ENCODE results near the gene CACFD1. TPM values are rescaled to one million over a fixed set of nuclear protein-coding genes. Genes with fewer than 3 reads are reported as not detected.

The CACFD1 gene
- total and polyA plus RNA-seq, 9 of the 15 experiments (the other 6 are each of a cell fraction or from before 2014, with no cell fraction given) = 0.11 to 1.4 (median 1.1) TPM; not detected in 2

DNA sequence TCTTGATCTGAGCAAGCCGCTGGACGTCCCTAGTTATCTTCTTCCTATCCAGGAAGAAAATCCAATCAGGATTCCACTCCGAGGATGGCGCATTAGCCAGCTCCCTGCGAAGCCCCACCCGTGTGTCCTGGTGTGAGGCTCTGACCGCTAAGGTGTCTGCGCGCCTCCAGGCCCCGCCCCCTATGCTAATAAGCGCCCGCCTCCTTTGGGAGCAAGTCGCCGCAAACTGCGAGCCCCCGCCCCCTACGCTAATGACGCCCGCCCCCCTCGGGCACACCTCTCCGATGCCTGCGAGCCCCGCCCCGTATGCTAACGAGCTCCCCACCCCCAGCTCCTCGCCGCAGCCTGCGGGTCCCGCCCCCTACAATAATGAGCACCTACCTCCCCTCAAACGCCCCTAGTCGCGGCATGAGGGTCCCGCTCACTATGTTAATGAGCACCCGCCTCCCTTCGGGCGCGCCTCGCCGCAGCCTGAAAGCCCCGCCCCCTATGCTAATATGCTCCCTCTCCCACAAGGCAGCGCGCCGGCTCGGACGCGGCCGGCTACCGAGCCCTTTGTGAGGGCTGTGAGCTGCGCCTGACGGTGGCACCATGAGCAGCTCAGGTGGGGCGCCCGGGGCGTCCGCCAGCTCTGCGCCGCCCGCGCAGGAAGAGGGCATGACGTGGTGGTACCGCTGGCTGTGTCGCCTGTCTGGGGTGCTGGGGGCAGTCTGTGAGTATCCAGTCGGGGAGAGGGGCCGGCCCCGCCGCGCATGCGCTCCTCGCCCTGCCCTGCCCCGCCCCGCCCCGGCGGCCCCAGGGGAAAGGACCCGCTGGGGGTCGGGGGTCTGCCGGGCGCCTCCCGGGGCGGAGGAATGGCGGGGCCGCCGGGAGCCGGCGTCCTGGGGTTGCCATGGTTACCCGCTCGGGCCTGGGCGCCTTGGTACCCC is at the start of gene CACFD1 (continued):
- TF ChIP-seq, protein P1, sequence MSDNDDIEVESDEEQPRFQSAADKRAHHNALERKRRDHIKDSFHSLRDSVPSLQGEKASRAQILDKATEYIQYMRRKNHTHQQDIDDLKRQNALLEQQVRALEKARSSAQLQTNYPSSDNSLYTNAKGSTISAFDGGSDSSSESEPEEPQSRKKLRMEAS (CRISPR knock-in tag; IDR thresholded peaks at IDR 0.05) = peak; percentile 39; the same call in 1 of the 2 replicates
- TF ChIP-seq, protein P2, sequence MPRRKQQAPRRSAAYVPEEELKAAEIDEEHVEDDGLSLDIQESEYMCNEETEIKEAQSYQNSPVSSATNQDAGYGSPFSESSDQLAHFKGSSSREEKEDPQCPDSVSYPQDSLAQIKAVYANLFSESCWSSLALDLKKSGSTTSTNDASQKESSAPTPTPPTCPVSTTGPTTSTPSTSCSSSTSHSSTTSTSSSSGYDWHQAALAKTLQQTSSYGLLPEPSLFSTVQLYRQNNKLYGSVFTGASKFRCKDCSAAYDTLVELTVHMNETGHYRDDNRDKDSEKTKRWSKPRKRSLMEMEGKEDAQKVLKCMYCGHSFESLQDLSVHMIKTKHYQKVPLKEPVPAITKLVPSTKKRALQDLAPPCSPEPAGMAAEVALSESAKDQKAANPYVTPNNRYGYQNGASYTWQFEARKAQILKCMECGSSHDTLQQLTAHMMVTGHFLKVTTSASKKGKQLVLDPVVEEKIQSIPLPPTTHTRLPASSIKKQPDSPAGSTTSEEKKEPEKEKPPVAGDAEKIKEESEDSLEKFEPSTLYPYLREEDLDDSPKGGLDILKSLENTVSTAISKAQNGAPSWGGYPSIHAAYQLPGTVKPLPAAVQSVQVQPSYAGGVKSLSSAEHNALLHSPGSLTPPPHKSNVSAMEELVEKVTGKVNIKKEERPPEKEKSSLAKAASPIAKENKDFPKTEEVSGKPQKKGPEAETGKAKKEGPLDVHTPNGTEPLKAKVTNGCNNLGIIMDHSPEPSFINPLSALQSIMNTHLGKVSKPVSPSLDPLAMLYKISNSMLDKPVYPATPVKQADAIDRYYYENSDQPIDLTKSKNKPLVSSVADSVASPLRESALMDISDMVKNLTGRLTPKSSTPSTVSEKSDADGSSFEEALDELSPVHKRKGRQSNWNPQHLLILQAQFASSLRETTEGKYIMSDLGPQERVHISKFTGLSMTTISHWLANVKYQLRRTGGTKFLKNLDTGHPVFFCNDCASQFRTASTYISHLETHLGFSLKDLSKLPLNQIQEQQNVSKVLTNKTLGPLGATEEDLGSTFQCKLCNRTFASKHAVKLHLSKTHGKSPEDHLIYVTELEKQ (CRISPR knock-in tag; IDR thresholded peaks at IDR 0.05) = no peak
- TF ChIP-seq RB1 (IDR thresholded peaks at IDR 0.05; ENCODE audit: low read depth) (peak; percentile 76; the same call in 1 of the 2 replicates), ZC3H4 (CRISPR knock-in tag; IDR thresholded peaks at IDR 0.05; ENCODE audit: borderline replicate concordance) (no peak), HDGF (IDR thresholded peaks at IDR 0.05) (0 out of 2 replicates have a peak, but pooled peaks have one; percentile 40), NFIC (IDR thresholded peaks at IDR 0.05) (peak; percentile 44), NRF1 (conservative IDR thresholded peaks at IDR 0.05 in 1 of 2, IDR thresholded peaks at IDR 0.05 in 1 of 2) (peak; percentile 96), PHF8 (IDR thresholded peaks at IDR 0.05; ENCODE audit: borderline replicate concordance, low read length) (peak; percentile 65; the same call in 1 of the 2 replicates), ZNF24 (IDR thresholded peaks at IDR 0.05) (no peak), RFX1 (IDR thresholded peaks at IDR 0.05) (peak; percentile 72), ZNF121 (CRISPR knock-in tag; conservative IDR thresholded peaks at IDR 0.05) (no peak), SUPT5H (IDR thresholded peaks at IDR 0.05) (0 out of 2 replicates have a peak, but pooled peaks have one; percentile 37), CREBBP (IDR thresholded peaks at IDR 0.05; ENCODE audit: low read depth, low read length) (no peak), CEBPG (CRISPR knock-in tag; IDR thresholded peaks at IDR 0.05) (no peak), CEBPG (tag; conservative IDR thresholded peaks at IDR 0.05 in 1 of 2, IDR thresholded peaks at IDR 0.05 in 1 of 2) (no peak), TCF3 (CRISPR knock-in tag; IDR thresholded peaks at IDR 0.05) (no peak), TRIM24 (IDR thresholded peaks at IDR 0.05) (no peak), ZNF561 (CRISPR knock-in tag; conservative IDR thresholded peaks at IDR 0.05) (no peak), BCL6 (CRISPR knock-in tag; IDR thresholded peaks at IDR 0.05) (no peak), U2AF2 (optimal IDR thresholded peaks at IDR 0.05; ENCODE audit: low read depth, low read length) (no peak)
- TF ChIP-seq, protein P3, sequence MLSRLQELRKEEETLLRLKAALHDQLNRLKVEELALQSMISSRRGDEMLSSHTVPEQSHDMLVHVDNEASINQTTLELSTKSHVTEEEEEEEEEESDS (CRISPR knock-in tag; IDR thresholded peaks at IDR 0.05) = peak; percentile 58
- TF ChIP-seq, protein P4, sequence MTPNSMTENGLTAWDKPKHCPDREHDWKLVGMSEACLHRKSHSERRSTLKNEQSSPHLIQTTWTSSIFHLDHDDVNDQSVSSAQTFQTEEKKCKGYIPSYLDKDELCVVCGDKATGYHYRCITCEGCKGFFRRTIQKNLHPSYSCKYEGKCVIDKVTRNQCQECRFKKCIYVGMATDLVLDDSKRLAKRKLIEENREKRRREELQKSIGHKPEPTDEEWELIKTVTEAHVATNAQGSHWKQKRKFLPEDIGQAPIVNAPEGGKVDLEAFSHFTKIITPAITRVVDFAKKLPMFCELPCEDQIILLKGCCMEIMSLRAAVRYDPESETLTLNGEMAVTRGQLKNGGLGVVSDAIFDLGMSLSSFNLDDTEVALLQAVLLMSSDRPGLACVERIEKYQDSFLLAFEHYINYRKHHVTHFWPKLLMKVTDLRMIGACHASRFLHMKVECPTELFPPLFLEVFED (CRISPR knock-in tag; conservative IDR thresholded peaks at IDR 0.05) = no peak
- TF ChIP-seq, protein P5, sequence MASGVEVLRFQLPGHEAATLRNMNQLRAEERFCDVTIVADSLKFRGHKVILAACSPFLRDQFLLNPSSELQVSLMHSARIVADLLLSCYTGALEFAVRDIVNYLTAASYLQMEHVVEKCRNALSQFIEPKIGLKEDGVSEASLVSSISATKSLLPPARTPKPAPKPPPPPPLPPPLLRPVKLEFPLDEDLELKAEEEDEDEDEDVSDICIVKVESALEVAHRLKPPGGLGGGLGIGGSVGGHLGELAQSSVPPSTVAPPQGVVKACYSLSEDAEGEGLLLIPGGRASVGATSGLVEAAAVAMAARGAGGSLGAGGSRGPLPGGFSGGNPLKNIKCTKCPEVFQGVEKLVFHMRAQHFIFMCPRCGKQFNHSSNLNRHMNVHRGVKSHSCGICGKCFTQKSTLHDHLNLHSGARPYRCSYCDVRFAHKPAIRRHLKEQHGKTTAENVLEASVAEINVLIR (CRISPR knock-in tag; IDR thresholded peaks at IDR 0.05) = no peak
